DOHH2 (cell line): ENCODE measurements around the gene NLGN2.

Source experiments
- EZH2phosphoT487 ChIP-seq: fragments of 200-600 bp; sonication (generic); IDR thresholded peaks from 2 replicates; pipeline ENCODE4 v1.6.1; 2017; ENCODE audit warnings: borderline replicate concordance, mild to moderate bottlenecking, antibody characterized with exemption, low read length, moderate library complexity, mixed read lengths
- TF ChIP-seq, protein P1 (sequence below): fragments of 200-600 bp; sonication (generic); IDR thresholded peaks from one replicate; pipeline ENCODE4 v1.5.1; 2014; ENCODE audit warnings: antibody characterized with exemption, mild to moderate bottlenecking, low read depth, low read length; ENCODE audit not compliant: poor library complexity, severe bottlenecking

GRCh38 chr17:7443499-7444485 lies 36.1 kb downstream of the NLGN2 start:
- TF ChIP-seq, protein P1, sequence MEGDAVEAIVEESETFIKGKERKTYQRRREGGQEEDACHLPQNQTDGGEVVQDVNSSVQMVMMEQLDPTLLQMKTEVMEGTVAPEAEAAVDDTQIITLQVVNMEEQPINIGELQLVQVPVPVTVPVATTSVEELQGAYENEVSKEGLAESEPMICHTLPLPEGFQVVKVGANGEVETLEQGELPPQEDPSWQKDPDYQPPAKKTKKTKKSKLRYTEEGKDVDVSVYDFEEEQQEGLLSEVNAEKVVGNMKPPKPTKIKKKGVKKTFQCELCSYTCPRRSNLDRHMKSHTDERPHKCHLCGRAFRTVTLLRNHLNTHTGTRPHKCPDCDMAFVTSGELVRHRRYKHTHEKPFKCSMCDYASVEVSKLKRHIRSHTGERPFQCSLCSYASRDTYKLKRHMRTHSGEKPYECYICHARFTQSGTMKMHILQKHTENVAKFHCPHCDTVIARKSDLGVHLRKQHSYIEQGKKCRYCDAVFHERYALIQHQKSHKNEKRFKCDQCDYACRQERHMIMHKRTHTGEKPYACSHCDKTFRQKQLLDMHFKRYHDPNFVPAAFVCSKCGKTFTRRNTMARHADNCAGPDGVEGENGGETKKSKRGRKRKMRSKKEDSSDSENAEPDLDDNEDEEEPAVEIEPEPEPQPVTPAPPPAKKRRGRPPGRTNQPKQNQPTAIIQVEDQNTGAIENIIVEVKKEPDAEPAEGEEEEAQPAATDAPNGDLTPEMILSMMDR: no peak
- no peak for TF ChIP-seq EZH2phosphoT487
